HepG2 (cell line): ENCODE results near the gene RAP1GAP2. TPM values are rescaled to one million over a fixed set of nuclear protein-coding genes. Genes with fewer than 3 reads are reported as not detected.

Source experiments
- ATF2 ChIP-seq: sonication (generic); formaldehyde crosslinking; IDR thresholded peaks from 2 replicates; pipeline ENCODE4 v1.4.0; 2020; ENCODE audit warnings: missing genetic modification reagents
- CBX1 ChIP-seq: IDR thresholded peaks from one replicate; pipeline ENCODE4 v1.6.1; 2016; ENCODE audit warnings: antibody characterized with exemption, low read depth
- CC2D1A ChIP-seq: sonication (generic); formaldehyde crosslinking; IDR thresholded peaks from 2 replicates; pipeline ENCODE4 v1.8.1; 2023; ENCODE audit warnings: mild to moderate bottlenecking, missing genetic modification reagents
- CREM ChIP-seq, 2 experiments: sonication (generic) in 1 of 2; formaldehyde crosslinking in 1 of 2; IDR thresholded peaks; 2 replicates each; pipeline versions ENCODE4 v1.4.0 to v1.6.1; 2016 to 2020; ENCODE audit warnings: antibody characterized with exemption in 1 of 2, mild to moderate bottlenecking in 1 of 2, missing genetic modification reagents in 1 of 2
- DNMT1 ChIP-seq: sonication (generic); formaldehyde crosslinking; IDR thresholded peaks from 2 replicates; pipeline ENCODE4 v1.5.1; 2020; ENCODE audit warnings: mild to moderate bottlenecking, missing genetic modification reagents
- ELF3 ChIP-seq: IDR thresholded peaks from 2 replicates; pipeline ENCODE4 v1.6.1; 2016; ENCODE audit warnings: missing genetic modification reagents, missing compliant biosample characterization
- GATAD2A ChIP-seq: IDR thresholded peaks from 2 replicates; pipeline ENCODE4 v1.6.1; 2016
- HHEX ChIP-seq: IDR thresholded peaks from 2 replicates; pipeline ENCODE4 v1.6.1; 2016; ENCODE audit warnings: control low read depth
- JUNB ChIP-seq: sonication (generic); formaldehyde crosslinking; IDR thresholded peaks from 2 replicates; pipeline ENCODE4 v1.8.0; 2022; ENCODE audit warnings: missing genetic modification reagents, mild to moderate bottlenecking, borderline replicate concordance
- KLF16 ChIP-seq, 2 experiments: sonication (generic) in 1 of 2; formaldehyde crosslinking in 1 of 2; IDR thresholded peaks; 2 replicates each; pipeline versions ENCODE4 v1.6.1 to v1.8.0; 2016 to 2023; ENCODE audit warnings: missing genetic modification reagents in 2 of 2, missing compliant biosample characterization in 1 of 2
- PAXIP1 ChIP-seq: sonication (generic); formaldehyde crosslinking; conservative IDR thresholded peaks from 2 replicates; pipeline ENCODE4 v1.4.0; 2020; ENCODE audit warnings: mild to moderate bottlenecking, missing genetic modification reagents, moderate library complexity
- PITX1 ChIP-seq: sonication (generic); formaldehyde crosslinking; IDR thresholded peaks from 2 replicates; pipeline ENCODE4 v1.5.1; 2020; ENCODE audit warnings: mild to moderate bottlenecking, missing genetic modification reagents
- RNF2 ChIP-seq: fragments of 450-650 bp; conservative IDR thresholded peaks from 2 replicates; pipeline ENCODE4 v1.6.1; 2016; ENCODE audit warnings: low read depth
- SALL2 ChIP-seq: sonication (generic); formaldehyde crosslinking; IDR thresholded peaks from 2 replicates; pipeline ENCODE4 v1.8.1; 2023; ENCODE audit warnings: mild to moderate bottlenecking, missing genetic modification reagents, inconsistent platforms
- SIN3A ChIP-seq: IDR thresholded peaks from 2 replicates; pipeline ENCODE4 v1.6.1; 2011; ENCODE audit warnings: low read depth, mild to moderate bottlenecking, control low read depth, low read length, borderline replicate concordance
- SP5 ChIP-seq: IDR thresholded peaks from 2 replicates; pipeline ENCODE4 v1.6.1; 2016; ENCODE audit warnings: low read depth, borderline replicate concordance
- SYNCRIP ChIP-seq: fragments of 200-400 bp; formaldehyde crosslinking; IDR thresholded peaks from 2 replicates; pipeline ENCODE4 v1.6.1; 2018; ENCODE audit warnings: mild to moderate bottlenecking, low read depth, low read length; ENCODE audit not compliant: insufficient read depth
- TBX2 ChIP-seq: sonication (generic); formaldehyde crosslinking; IDR thresholded peaks from 2 replicates; pipeline ENCODE4 v1.5.0; 2020; ENCODE audit warnings: missing genetic modification reagents, mild to moderate bottlenecking, borderline replicate concordance
- TEF ChIP-seq: sonication (generic); formaldehyde crosslinking; IDR thresholded peaks from 2 replicates; pipeline ENCODE4 v1.5.0; 2020; ENCODE audit warnings: missing genetic modification reagents
- ZBTB7B ChIP-seq: sonication (generic); formaldehyde crosslinking; IDR thresholded peaks from 2 replicates; pipeline ENCODE4 v1.4.0; 2020; ENCODE audit warnings: missing genetic modification reagents
- ZNF234 ChIP-seq: sonication (generic); formaldehyde crosslinking; conservative IDR thresholded peaks from 2 replicates; pipeline ENCODE4 v1.5.1; 2020; ENCODE audit warnings: mild to moderate bottlenecking, missing genetic modification reagents
- ZNF724P ChIP-seq: sonication (generic); formaldehyde crosslinking; IDR thresholded peaks from 2 replicates; pipeline ENCODE4 v1.8.0; 2022; ENCODE audit warnings: missing genetic modification reagents, borderline replicate concordance
- polyA plus RNA-seq, 8 experiments: library from polyadenylated mRNA; depleted of rRNA in 3 of 8; stranded (reverse) in 7 of 8; unstranded in 1 of 8; fragments of >200 nt; fragmentation: Illumina TruSeq in 4 of 8; extraction: Trizol in 4 of 8; gene quantifications; 2 replicates each; pipeline versions ENCODE4 v1.2.1 to v1.2.3, GENCODE V29; 2011 to 2016; ENCODE audit warnings: low read depth in 4 of 8, missing spikeins in 1 of 8, mixed read lengths in 1 of 8; ENCODE audit not compliant: insufficient read depth in 1 of 8
- total RNA-seq, 5 experiments: library from RNA; depleted of rRNA; stranded (reverse); fragments of >200 nt; fragmentation: Illumina TruSeq; extraction: Trizol; gene quantifications; 2 replicates each; pipeline ENCODE4 v1.2.3, GENCODE V29; 2016; ENCODE audit warnings: low read depth in 1 of 5
- TF ChIP-seq, protein P1 (sequence below): IDR thresholded peaks from 2 replicates; pipeline ENCODE4 v1.6.1; 2016; ENCODE audit warnings: low read depth
- TF ChIP-seq, protein P2 (sequence below): sonication (generic); formaldehyde crosslinking; IDR thresholded peaks from 2 replicates; pipeline ENCODE4 v1.4.0; 2020; ENCODE audit warnings: low read depth, mild to moderate bottlenecking, missing genetic modification reagents

RAP1GAP2 gene
- total and polyA plus RNA-seq, 2 of the 13 experiments (the other 11 are each of a cell fraction or from before 2014, with no cell fraction given) = 10.9 to 12.0 TPM

DNA sequence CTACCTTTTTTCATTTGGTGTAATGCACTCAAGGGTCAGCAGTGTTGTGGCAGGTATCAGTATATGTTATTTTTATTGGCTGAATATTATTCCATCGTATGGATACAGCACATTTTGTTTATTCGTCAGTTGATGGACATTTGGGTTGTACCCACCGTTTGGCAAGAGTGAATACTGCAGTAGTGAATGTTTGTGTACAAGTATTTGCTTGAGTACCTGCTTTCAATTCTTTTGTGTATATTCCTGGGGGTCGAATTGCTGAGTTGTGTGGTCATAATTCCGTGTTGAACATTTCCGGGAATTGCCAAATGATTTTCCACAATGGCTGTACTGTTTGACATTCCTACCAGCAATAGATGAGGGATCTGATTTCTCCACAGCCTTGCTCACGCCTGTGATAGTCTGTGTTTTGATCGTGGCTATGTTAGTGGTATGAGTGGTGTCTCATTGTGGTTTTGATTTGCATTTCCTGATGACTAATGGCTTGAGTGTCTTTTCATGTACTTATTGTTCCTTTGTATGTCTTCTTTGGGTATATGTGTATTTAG lies 158.7 kb downstream of the RAP1GAP2 start (continued):
- no peak for TF ChIP-seq SP5 (CRISPR knock-in tag)
- peak; percentile 93 for TF ChIP-seq GATAD2A (CRISPR knock-in tag)
- TF ChIP-seq HHEX (CRISPR knock-in tag) = no peak; the same call in 1 of the 2 replicates
- no peak for TF ChIP-seq TEF (CRISPR knock-in tag)
- TF ChIP-seq SIN3A = no peak
- peak; percentile 35; the same call in 1 of the 2 replicates for TF ChIP-seq TBX2 (CRISPR knock-in tag)
- TF ChIP-seq PAXIP1 (CRISPR knock-in tag) = peak; percentile 47; the same call in 1 of the 2 replicates
- TF ChIP-seq RNF2 = no peak
- no peak for TF ChIP-seq ZNF234 (CRISPR knock-in tag)
- no peak for TF ChIP-seq CC2D1A (CRISPR knock-in tag)
- no peak for TF ChIP-seq CREM (IDR thresholded peaks at IDR 0.05)
- no peak for TF ChIP-seq CREM (CRISPR knock-in tag; IDR thresholded peaks at IDR 0.05)
- TF ChIP-seq JUNB (CRISPR knock-in tag) = peak; percentile 72; the same call in 1 of the 2 replicates
- TF ChIP-seq ELF3 (CRISPR knock-in tag) = peak; percentile 95
- TF ChIP-seq SALL2 (CRISPR knock-in tag) = no peak
- peak in 1 of 2 experiments; percentile 68; a peak in 1 of 4 replicates for TF ChIP-seq KLF16 (CRISPR knock-in tag; IDR thresholded peaks at IDR 0.05)
- no peak for TF ChIP-seq ZNF724P (CRISPR knock-in tag)
- TF ChIP-seq ATF2 (CRISPR knock-in tag) = peak; percentile 45; the same call in 1 of the 2 replicates
- TF ChIP-seq DNMT1 = no peak
- no peak for TF ChIP-seq ZBTB7B
- TF ChIP-seq, protein P1, sequence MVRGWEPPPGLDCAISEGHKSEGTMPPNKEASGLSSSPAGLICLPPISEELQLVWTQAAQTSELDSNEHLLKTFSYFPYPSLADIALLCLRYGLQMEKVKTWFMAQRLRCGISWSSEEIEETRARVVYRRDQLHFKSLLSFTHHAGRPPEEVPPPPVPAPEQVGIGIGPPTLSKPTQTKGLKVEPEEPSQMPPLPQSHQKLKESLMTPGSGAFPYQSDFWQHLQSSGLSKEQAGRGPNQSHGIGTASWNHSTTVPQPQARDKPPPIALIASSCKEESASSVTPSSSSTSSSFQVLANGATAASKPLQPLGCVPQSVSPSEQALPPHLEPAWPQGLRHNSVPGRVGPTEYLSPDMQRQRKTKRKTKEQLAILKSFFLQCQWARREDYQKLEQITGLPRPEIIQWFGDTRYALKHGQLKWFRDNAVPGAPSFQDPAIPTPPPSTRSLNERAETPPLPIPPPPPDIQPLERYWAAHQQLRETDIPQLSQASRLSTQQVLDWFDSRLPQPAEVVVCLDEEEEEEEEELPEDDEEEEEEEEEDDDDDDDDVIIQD (CRISPR knock-in tag) = no peak
- TF ChIP-seq PITX1 (CRISPR knock-in tag) = no peak
- no peak for TF ChIP-seq SYNCRIP
- no peak for TF ChIP-seq CBX1
- TF ChIP-seq, protein P2, sequence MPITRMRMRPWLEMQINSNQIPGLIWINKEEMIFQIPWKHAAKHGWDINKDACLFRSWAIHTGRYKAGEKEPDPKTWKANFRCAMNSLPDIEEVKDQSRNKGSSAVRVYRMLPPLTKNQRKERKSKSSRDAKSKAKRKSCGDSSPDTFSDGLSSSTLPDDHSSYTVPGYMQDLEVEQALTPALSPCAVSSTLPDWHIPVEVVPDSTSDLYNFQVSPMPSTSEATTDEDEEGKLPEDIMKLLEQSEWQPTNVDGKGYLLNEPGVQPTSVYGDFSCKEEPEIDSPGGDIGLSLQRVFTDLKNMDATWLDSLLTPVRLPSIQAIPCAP (CRISPR knock-in tag) = no peak
